Measurements from ENCODE around the gene ADH4.
"Not testable (repeated sequence)": the region's sequence is repeated elsewhere in the genome, so short reads cannot be mapped to it uniquely, and the experiment has no call there.

ADH4 gene

DNA sequence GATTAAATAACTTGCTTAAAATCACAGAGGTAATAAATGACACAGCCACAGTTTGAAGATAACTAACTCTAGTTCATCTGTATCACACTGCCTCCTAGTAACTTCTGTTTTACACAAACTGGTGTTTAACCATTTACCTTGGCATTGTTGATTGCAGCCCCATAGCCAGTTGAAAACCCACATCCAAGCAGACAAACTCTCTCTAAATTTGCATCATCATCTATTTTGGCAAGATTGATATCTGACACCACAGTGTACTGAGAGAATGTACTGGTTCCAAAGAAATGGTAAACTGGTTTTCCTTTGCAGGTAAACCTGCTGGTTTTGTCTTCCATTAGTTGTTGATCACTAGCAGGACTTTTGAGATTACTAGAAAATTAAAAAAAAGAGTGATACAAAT lies 7.8 kb downstream of the ADH4 start:
- Histone ChIP-seq H3K36me3 (ENCODE audit: control insufficient read depth in 5 of 5, insufficient read depth in 5 of 5, low read length in 5 of 5) (no peaks in the 10 kb centered on the region), H3K4me3 (ENCODE audit: low read depth in 1 of 5, low read length in 5 of 5) (no peak overlapping the region), H3K27ac (ENCODE audit: low read depth, low read length) (no peak overlapping the region), H3K27me3 (ENCODE audit: control insufficient read depth in 5 of 5, insufficient read depth in 4 of 5, low read length in 5 of 5) (no peaks in the 10 kb centered on the region), H3K9ac (ENCODE audit: low read length in 5 of 5) (no peak overlapping the region), H3K9me3 (ENCODE audit: control insufficient read depth in 5 of 5, low read length in 5 of 5) (no peaks in the 10 kb centered on the region), H3K4me1 (ENCODE audit: control insufficient read depth in 5 of 5, insufficient read depth in 5 of 5, low read length in 5 of 5) (no peaks in the 10 kb centered on the region)

DNA sequence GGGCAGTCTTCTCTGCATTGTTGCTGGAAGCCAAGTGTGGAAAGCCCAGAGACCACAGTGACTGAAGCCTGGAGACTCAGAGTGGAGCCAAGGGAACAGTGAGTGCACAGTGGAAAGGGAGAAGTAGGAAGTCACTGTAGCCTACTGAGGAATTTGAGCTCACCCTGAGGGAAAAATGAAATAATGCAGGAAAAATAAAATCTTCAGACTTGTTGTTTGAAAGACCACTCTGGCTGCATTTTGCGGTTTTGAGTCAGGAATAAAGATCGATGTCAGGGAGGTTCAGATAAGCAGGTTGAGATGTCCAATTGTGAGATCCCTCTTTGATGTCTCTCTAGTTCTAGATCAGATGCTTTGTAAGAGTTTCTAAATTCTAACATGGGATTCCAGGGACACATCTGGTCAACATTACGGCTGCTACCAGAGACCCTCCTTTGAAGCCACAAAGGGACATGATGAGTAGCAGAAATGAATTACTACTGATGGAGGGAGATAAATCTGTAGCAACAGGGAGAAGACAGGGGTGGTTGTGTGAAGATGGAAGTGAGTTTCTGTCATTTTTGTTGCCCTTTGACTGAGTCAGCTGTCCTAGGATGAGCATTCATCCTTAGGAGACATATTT lies 8.4 kb downstream of the ADH4 start:
- no peak overlapping the region for H3K27ac ChIP-seq (ENCODE audit: low read depth, low read length)
- no peaks in the 10 kb centered on the region for H3K27me3 ChIP-seq (ENCODE audit: control insufficient read depth in 5 of 5, insufficient read depth in 4 of 5, low read length in 5 of 5)
- H3K9me3 ChIP-seq (ENCODE audit: control insufficient read depth in 5 of 5, low read length in 5 of 5), result no peaks in the 10 kb centered on the region
- H3K4me3 ChIP-seq (ENCODE audit: low read depth in 1 of 5, low read length in 5 of 5), result no peak overlapping the region
- H3K9ac ChIP-seq (ENCODE audit: low read length in 5 of 5), result no peak overlapping the region
- no peaks in the 10 kb centered on the region for H3K4me1 ChIP-seq (ENCODE audit: control insufficient read depth in 5 of 5, insufficient read depth in 5 of 5, low read length in 5 of 5)
- no peaks in the 10 kb centered on the region for H3K36me3 ChIP-seq (ENCODE audit: control insufficient read depth in 5 of 5, insufficient read depth in 5 of 5, low read length in 5 of 5)

DNA sequence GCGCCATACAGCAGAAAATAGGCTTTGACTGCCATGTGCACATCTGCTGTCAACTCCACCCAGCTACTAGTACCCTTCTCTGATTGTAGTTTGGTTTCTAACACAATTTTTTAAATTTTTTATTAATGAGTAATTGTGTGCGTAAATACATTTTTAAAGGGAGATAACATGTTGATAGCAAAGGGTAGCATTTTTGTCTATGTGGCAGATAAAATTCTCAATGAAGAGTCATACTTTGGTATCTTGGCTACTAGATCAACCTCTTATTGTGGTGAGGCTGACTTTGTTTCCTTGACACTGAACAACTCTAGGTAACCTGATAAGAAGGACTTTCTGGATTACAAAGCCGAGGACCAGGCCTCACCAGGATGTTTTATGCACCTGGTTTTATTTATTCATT lies 9.5 kb downstream of the ADH4 start:
- H3K4me3 ChIP-seq (ENCODE audit: low read depth in 1 of 5, low read length in 5 of 5), result no peak overlapping the region
- no peaks in the 10 kb centered on the region for H3K36me3 ChIP-seq (ENCODE audit: control insufficient read depth in 5 of 5, insufficient read depth in 5 of 5, low read length in 5 of 5)
- no peak overlapping the region for H3K27ac ChIP-seq (ENCODE audit: low read depth, low read length)
- no peaks in the 10 kb centered on the region for H3K4me1 ChIP-seq (ENCODE audit: control insufficient read depth in 5 of 5, insufficient read depth in 5 of 5, low read length in 5 of 5)
- H3K9ac ChIP-seq (ENCODE audit: low read length in 5 of 5), result no peak overlapping the region
- H3K27me3 ChIP-seq (ENCODE audit: control insufficient read depth in 5 of 5, insufficient read depth in 4 of 5, low read length in 5 of 5), result no peaks in the 10 kb centered on the region
- H3K9me3 ChIP-seq (ENCODE audit: control insufficient read depth in 5 of 5, low read length in 5 of 5), result no peaks in the 10 kb centered on the region

DNA sequence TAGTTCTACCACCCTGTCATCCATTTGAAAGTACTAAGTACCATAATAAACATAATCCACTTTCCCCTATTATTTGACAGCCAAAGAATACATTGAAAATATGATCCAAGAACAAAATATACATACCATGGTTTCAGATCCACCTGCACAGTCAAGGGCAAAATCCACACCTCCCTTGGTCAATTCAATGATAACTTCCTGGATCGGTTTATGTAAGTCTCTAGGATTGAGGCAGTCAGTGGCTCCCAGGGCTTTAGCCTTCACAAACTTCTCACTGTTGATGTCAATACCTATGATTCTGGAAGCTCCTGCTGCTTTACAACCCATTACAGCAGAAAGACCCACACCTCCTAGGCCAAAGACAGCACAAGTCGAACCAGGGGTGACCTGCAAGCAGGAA lies 12.7 kb downstream of the ADH4 start:
- Histone ChIP-seq H3K27me3 (ENCODE audit: control insufficient read depth in 5 of 5, insufficient read depth in 4 of 5, low read length in 5 of 5) (no peaks in the 10 kb centered on the region), H3K4me1 (ENCODE audit: control insufficient read depth in 5 of 5, insufficient read depth in 5 of 5, low read length in 5 of 5) (no peaks in the 10 kb centered on the region), H3K36me3 (ENCODE audit: control insufficient read depth in 5 of 5, insufficient read depth in 5 of 5, low read length in 5 of 5) (no peaks in the 10 kb centered on the region), H3K9ac (ENCODE audit: low read length in 5 of 5) (no peak overlapping the region), H3K9me3 (ENCODE audit: control insufficient read depth in 5 of 5, low read length in 5 of 5) (no peaks in the 10 kb centered on the region), H3K27ac (ENCODE audit: low read depth, low read length) (no peak overlapping the region), H3K4me3 (ENCODE audit: low read depth in 1 of 5, low read length in 5 of 5) (no peak overlapping the region)

DNA sequence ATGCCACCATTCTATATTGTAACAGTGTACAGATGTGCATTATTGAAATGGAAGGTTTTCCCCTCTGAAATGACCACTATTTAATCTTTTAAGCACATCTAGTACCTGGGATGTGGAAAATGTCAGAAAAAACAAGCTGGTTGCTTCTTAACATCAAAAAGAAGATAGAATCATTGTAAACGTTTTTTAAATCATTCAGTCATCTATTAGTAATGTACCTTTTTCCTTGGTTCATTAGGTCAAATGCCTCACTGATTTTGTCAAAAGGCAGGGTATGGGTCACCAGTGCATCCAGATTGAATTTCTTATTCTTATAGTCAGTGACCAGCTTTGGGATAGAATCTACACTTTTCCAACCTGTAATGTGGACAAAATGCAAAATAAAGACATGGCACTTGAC lies 17.7 kb downstream of the ADH4 start:
- H3K9ac ChIP-seq (ENCODE audit: low read length in 5 of 5), result no peak overlapping the region
- H3K27ac ChIP-seq (ENCODE audit: low read depth, low read length), result no peak overlapping the region
- H3K4me3 ChIP-seq (ENCODE audit: low read depth in 1 of 5, low read length in 5 of 5), result no peak overlapping the region
- H3K4me1 ChIP-seq (ENCODE audit: control insufficient read depth in 5 of 5, insufficient read depth in 5 of 5, low read length in 5 of 5), result no peaks in the 10 kb centered on the region
- no peaks in the 10 kb centered on the region for H3K36me3 ChIP-seq (ENCODE audit: control insufficient read depth in 5 of 5, insufficient read depth in 5 of 5, low read length in 5 of 5)
- H3K27me3 ChIP-seq (ENCODE audit: control insufficient read depth in 5 of 5, insufficient read depth in 4 of 5, low read length in 5 of 5), result no peaks in the 10 kb centered on the region
- H3K9me3 ChIP-seq (ENCODE audit: control insufficient read depth in 5 of 5, low read length in 5 of 5), result no peaks in the 10 kb centered on the region

DNA sequence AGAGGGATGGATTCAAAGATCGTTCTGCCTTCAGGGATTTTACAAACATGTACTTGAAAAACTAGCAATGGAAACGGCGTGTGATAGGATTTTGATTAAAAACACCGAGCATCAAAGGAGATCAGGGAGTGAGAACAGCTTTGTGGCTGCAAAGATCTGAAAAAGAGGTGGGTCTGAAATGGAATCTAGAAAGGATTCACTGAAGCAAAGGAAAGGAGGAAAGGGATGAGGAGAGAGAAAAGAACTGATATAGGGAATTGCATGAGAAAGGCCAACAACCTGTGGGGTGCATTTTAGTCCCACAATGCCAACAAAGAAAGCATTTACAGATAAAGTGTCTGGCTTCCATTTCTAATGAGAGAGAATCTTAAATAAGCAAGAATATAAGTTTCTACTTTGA lies 23.1 kb downstream of the ADH4 start:
- Histone ChIP-seq H3K36me3 (ENCODE audit: control insufficient read depth in 5 of 5, insufficient read depth in 5 of 5, low read length in 5 of 5) (no peaks in the 10 kb centered on the region), H3K4me3 (ENCODE audit: low read depth in 1 of 5, low read length in 5 of 5) (no peak overlapping the region), H3K27me3 (ENCODE audit: control insufficient read depth in 5 of 5, insufficient read depth in 4 of 5, low read length in 5 of 5) (no peaks in the 10 kb centered on the region), H3K27ac (ENCODE audit: low read depth, low read length) (no peak overlapping the region), H3K4me1 (ENCODE audit: control insufficient read depth in 5 of 5, insufficient read depth in 5 of 5, low read length in 5 of 5) (peaks cover 0 to 3% (median 0%) of the 10 kb centered on the region in 5 donors), H3K9me3 (ENCODE audit: control insufficient read depth in 5 of 5, low read length in 5 of 5) (no peaks in the 10 kb centered on the region), H3K9ac (ENCODE audit: low read length in 5 of 5) (no peak overlapping the region)

DNA sequence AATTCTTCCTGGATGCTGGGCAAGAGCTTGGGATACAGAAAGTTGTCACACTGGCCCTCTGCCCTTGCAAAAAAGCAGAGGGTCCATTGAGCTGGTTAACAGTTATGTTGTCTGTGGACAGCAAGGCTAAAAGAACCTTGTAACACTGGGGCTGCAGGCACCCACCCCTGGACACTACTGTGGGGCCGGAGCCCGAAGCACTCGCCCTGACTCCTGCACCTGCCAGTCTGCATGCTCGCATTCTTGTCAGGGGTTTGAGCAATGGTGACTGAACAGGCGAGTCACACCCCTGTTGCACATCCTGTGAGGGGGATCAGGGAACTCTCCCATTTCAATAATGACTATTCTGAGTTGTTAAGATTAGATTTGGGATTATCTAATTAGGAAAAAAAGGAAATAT lies 23.6 kb downstream of the ADH4 start:
- Histone ChIP-seq H3K4me1 (ENCODE audit: control insufficient read depth in 5 of 5, insufficient read depth in 5 of 5, low read length in 5 of 5) (peaks cover 0 to 3% (median 0%) of the 10 kb centered on the region in 5 donors), H3K36me3 (ENCODE audit: control insufficient read depth in 5 of 5, insufficient read depth in 5 of 5, low read length in 5 of 5) (no peaks in the 10 kb centered on the region), H3K9me3 (ENCODE audit: control insufficient read depth in 5 of 5, low read length in 5 of 5) (no peaks in the 10 kb centered on the region), H3K27me3 (ENCODE audit: control insufficient read depth in 5 of 5, insufficient read depth in 4 of 5, low read length in 5 of 5) (no peaks in the 10 kb centered on the region), H3K4me3 (ENCODE audit: low read depth in 1 of 5, low read length in 5 of 5) (no peak overlapping the region), H3K27ac (ENCODE audit: low read depth, low read length) (no peak overlapping the region), H3K9ac (ENCODE audit: low read length in 5 of 5) (no peak overlapping the region)

DNA sequence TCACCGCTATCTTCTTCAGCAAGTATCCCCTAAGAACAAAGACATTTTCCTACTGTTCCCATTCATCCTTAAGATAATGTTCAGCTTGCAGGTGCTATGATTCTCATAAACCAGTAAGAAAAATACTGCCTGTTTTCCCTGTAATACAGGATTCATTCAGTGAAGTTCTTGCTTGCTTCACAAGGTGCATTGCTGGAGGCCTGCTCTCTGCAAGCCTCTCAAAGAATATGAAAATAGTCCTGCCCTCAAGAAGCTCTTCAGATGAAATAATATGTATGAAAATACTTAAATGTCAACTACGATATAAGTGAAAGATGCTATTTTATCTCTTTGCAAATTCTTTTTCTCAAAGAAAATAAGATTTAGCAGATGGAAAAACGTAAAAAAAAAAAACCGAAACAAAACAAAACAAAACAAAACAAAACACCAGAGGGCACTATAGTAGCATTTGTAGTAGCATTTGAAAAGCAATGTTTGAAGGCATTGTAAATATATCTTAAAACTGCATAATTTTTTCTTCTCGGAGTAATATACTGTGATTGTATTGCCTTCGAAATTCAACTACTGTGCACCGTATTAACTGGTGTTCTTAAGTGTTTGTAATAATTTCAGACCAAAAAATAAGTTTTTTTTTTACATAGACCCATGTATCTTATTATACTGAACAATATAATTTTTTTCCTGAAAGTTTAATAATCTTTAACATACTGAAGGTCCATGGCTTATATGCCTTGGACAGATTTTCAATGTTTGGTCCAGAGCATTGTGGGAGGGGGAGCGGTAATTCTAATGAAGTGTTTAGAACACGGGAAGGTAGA lies 26.0 kb downstream of the ADH4 start:
- no peak overlapping the region for H3K27ac ChIP-seq (ENCODE audit: low read depth, low read length)
- H3K36me3 ChIP-seq (ENCODE audit: control insufficient read depth in 5 of 5, insufficient read depth in 5 of 5, low read length in 5 of 5), result no peaks in the 10 kb centered on the region
- no peaks in the 10 kb centered on the region for H3K9me3 ChIP-seq (ENCODE audit: control insufficient read depth in 5 of 5, low read length in 5 of 5)
- no peak overlapping the region for H3K4me3 ChIP-seq (ENCODE audit: low read depth in 1 of 5, low read length in 5 of 5)
- peak overlapping the region in 1 of 5 donors; percentile 24 for H3K9ac ChIP-seq (ENCODE audit: low read length in 5 of 5)
- H3K27me3 ChIP-seq (ENCODE audit: control insufficient read depth in 5 of 5, insufficient read depth in 4 of 5, low read length in 5 of 5), result no peaks in the 10 kb centered on the region
- H3K4me1 ChIP-seq (ENCODE audit: control insufficient read depth in 5 of 5, insufficient read depth in 5 of 5, low read length in 5 of 5), result peaks cover 0 to 3% (median 0%) of the 10 kb centered on the region in 5 donors

DNA sequence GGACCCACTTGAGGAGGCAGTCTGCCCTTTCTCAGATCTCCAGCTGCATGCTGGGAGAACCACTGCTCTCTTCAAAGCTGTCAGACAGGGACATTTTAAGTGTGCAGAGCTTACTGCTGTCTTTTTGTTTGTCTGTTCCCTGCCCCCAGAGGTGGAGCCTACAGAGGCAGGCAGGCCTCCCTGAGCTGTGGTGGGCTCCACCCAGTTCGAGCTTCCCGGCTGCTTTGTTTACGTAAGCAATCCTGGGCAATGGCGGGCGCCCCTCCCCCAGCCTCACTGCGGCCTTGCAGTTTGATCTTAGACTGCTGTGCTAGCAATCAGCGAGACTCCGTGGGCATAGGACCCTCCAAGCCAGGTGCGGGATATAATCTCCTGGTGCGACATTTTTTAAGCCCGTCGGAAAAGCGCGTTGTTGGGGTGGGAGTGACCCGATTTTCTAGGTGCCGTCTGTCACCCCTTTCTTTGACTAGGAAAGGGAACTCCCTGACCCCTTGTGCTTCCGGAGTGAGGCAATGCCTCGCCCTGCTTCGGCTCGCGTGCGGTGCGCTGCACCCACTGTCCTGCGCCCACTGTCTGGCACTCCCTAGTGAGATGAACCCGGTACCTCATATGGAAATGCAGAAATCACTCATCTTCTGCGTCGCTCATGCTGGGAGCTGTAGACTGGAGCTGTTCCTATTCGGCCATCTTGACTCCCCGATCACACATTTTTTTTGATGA lies 26.8 kb downstream of the ADH4 start:
- not testable (repeated sequence) for H3K27ac ChIP-seq (ENCODE audit: low read depth, low read length); H3K36me3 ChIP-seq (ENCODE audit: control insufficient read depth in 5 of 5, insufficient read depth in 5 of 5, low read length in 5 of 5); H3K4me1 ChIP-seq (ENCODE audit: control insufficient read depth in 5 of 5, insufficient read depth in 5 of 5, low read length in 5 of 5); H3K27me3 ChIP-seq (ENCODE audit: control insufficient read depth in 5 of 5, insufficient read depth in 4 of 5, low read length in 5 of 5); H3K9me3 ChIP-seq (ENCODE audit: control insufficient read depth in 5 of 5, low read length in 5 of 5); H3K4me3 ChIP-seq (ENCODE audit: low read depth in 1 of 5, low read length in 5 of 5); H3K9ac ChIP-seq (ENCODE audit: low read length in 5 of 5)

DNA sequence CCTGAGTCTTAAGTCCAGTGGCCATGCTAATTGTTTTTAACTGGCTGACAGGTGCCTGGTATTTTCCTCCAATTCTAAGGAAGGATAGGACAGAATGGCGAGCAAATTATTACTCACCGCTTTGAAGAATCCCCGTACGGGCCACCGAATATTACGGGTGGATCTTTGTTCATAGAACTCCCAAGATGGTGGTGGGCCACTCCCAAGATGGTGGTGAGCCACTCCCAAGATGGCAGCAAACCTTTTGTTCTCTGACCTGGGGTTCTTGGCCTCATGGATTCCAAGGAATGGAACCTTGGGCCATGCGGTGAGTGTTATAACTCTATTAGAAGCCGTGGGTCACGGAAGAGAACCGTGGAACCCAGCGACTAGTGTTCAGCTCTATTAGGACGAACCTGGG lies 34.8 kb downstream of the ADH4 start:
- H3K4me1 ChIP-seq (ENCODE audit: control insufficient read depth in 5 of 5, insufficient read depth in 5 of 5, low read length in 5 of 5); H3K27me3 ChIP-seq (ENCODE audit: control insufficient read depth in 5 of 5, insufficient read depth in 4 of 5, low read length in 5 of 5): not testable (repeated sequence)

More for the DNA sequence above, 34.8 kb downstream of the ADH4 start:
- H3K4me3 ChIP-seq (ENCODE audit: low read depth in 1 of 5, low read length in 5 of 5); H3K9me3 ChIP-seq (ENCODE audit: control insufficient read depth in 5 of 5, low read length in 5 of 5); H3K27ac ChIP-seq (ENCODE audit: low read depth, low read length); H3K36me3 ChIP-seq (ENCODE audit: control insufficient read depth in 5 of 5, insufficient read depth in 5 of 5, low read length in 5 of 5); H3K9ac ChIP-seq (ENCODE audit: low read length in 5 of 5): not testable (repeated sequence)

Data from subcutaneous abdominal adipose tissue (tissue), 5 donors.